Measurements from ENCODE around the gene NAP1L2.
"Not testable (repeated sequence)": the region's sequence is repeated elsewhere in the genome, so short reads cannot be mapped to it uniquely, and the experiment has no call there.

NAP1L2 gene, protein sequence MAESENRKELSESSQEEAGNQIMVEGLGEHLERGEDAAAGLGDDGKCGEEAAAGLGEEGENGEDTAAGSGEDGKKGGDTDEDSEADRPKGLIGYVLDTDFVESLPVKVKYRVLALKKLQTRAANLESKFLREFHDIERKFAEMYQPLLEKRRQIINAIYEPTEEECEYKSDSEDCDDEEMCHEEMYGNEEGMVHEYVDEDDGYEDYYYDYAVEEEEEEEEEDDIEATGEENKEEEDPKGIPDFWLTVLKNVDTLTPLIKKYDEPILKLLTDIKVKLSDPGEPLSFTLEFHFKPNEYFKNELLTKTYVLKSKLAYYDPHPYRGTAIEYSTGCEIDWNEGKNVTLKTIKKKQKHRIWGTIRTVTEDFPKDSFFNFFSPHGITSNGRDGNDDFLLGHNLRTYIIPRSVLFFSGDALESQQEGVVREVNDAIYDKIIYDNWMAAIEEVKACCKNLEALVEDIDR

DNA sequence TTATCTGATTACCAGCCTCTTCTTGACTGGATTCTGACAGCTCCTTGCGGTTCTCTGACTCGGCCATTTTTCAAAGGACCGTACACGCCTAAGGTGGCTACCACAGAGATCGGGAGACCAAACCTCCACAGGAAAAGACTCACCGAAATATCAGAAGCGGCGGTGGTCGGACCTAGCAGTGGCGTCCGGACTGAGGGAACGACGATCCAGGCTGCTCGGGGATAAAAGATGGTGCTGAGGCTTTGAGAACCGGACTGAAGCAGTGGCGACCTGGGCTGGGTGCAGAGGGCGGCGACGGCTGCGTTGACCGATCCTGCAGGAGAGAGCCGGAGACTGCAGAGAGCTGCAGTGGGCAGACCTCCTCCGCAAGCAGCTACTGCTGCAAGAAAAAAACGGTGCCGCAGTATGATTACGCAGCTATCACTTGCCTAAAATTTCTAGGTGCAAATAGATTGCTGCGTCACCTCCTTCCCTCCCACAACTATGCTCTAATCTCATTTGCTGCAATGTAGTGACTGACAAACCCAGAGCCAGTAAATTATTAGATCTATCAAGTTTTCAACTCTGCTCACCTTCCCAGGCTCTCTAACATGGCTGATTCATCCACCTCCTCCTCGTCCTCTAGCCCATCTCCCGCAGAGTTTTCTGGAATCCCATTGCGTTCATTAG lies at the start of gene NAP1L2:
Gene NAP1L2, minus strand, starts transcription at position 426 of the 669 bp plus-strand sequence. Its CDS starts 359 bp downstream, at position 67.
- Histone ChIP-seq H3K27me3 (replicated peaks; ENCODE audit: control insufficient read depth, insufficient read depth, low read length) (peaks cover 31% of the 10 kb centered on the region), H3K4me1 (ENCODE audit: control insufficient read depth, insufficient read depth, low read length) (no peaks in the 10 kb centered on the region), H3K9ac (ENCODE audit: low read length) (no peak within 1 kb of the TSS), H3K4me3 (ENCODE audit: low read length) (peak within 1 kb of the TSS; percentile 77), H3K36me3 (ENCODE audit: control insufficient read depth, insufficient read depth, low read length, severe bottlenecking) (no peaks in the 10 kb centered on the region), H3K9me3 (ENCODE audit: control insufficient read depth, low read length) (peaks cover 10% of the 10 kb centered on the region)
- DNase-seq (ENCODE audit: low read depth): peak; percentile 8

DNA sequence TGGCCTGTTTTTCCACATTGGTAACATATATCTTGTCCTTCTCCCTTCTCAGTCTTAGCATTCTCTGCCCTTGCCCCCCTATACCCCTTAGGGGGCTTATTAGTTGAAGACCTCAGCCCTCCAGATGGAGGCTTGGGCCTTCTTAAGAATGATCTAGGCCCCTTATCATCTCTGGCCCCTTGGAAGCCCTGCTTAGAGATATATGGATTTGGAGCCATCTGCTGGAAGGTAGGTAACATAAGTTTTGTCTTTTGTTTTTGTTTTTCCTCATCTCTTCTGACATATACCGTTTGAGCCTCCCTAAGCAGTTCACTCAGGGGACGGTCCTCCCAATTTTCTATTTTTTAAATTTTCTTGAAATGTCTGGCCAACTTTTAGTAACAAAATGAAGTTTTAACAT lies 48.3 kb upstream of the NAP1L2 start:
- H3K4me1 ChIP-seq (ENCODE audit: control insufficient read depth, insufficient read depth, low read length): no peaks in the 10 kb centered on the region
- H3K9me3 ChIP-seq (ENCODE audit: control insufficient read depth, low read length): peaks cover 2% of the 10 kb centered on the region
- H3K36me3 ChIP-seq (ENCODE audit: control insufficient read depth, insufficient read depth, low read length, severe bottlenecking): no peaks in the 10 kb centered on the region
- H3K4me3 ChIP-seq (ENCODE audit: low read length): no peak overlapping the region
- DNase-seq (ENCODE audit: low read depth): peak; percentile 10
- H3K9ac ChIP-seq (ENCODE audit: low read length): no peak overlapping the region
- peaks cover 17% of the 10 kb centered on the region for H3K27me3 ChIP-seq (replicated peaks; ENCODE audit: control insufficient read depth, insufficient read depth, low read length)

DNA sequence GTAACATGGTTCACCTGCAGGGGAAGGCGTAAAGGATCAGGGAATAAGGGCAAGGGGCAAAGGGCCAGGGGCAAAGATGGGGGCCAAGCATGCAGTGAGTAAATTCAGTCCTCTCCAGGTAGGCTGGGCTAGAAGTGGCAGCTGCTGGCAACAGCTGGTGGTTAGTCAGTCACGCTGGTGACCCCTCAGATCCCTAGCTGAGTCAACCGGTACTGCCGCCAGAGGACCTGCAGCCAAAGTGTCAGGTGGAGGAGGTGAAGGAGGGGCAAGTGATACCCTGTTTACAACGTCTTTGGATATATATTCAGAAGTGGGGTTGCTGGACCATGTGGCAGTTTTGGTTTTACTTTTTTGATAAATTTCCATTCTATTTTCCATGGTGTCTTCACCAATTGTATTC lies 24.6 kb upstream of the NAP1L2 start:
- DNase-seq (ENCODE audit: low read depth): no peak
- Histone ChIP-seq H3K4me3 (ENCODE audit: low read length) (no peak overlapping the region), H3K9ac (ENCODE audit: low read length) (no peak overlapping the region), H3K9me3 (ENCODE audit: control insufficient read depth, low read length) (peaks cover 2% of the 10 kb centered on the region), H3K36me3 (ENCODE audit: control insufficient read depth, insufficient read depth, low read length, severe bottlenecking) (no peaks in the 10 kb centered on the region), H3K4me1 (ENCODE audit: control insufficient read depth, insufficient read depth, low read length) (no peaks in the 10 kb centered on the region), H3K27me3 (replicated peaks; ENCODE audit: control insufficient read depth, insufficient read depth, low read length) (no peaks in the 10 kb centered on the region)

DNA sequence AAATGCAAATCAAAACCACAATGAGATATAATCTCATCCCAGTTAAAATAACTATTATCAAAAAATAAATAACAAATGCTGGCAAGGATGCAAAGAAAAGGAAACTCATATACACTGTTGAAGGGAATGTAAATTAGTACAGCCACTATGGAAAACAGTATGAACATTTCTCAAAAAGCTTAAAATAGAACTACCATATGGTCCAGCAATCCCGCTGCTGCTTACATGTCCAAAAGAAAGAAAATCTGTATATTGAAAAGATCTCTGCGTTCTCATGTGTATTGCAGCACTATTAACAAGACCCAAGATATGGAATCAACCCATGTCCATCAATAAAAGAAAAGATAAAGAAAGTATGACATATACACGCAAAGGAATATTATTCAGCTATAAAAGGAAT lies 3.0 kb upstream of the NAP1L2 start:
- Histone ChIP-seq H3K9ac (ENCODE audit: low read length) (no peak overlapping the region), H3K36me3 (ENCODE audit: control insufficient read depth, insufficient read depth, low read length, severe bottlenecking) (no peaks in the 10 kb centered on the region), H3K4me3 (ENCODE audit: low read length) (no peak overlapping the region), H3K27me3 (replicated peaks; ENCODE audit: control insufficient read depth, insufficient read depth, low read length) (peaks cover 19% of the 10 kb centered on the region), H3K9me3 (ENCODE audit: control insufficient read depth, low read length) (peaks cover 24% of the 10 kb centered on the region), H3K4me1 (ENCODE audit: control insufficient read depth, insufficient read depth, low read length) (no peaks in the 10 kb centered on the region)
- DNase-seq (ENCODE audit: low read depth): no peak

DNA sequence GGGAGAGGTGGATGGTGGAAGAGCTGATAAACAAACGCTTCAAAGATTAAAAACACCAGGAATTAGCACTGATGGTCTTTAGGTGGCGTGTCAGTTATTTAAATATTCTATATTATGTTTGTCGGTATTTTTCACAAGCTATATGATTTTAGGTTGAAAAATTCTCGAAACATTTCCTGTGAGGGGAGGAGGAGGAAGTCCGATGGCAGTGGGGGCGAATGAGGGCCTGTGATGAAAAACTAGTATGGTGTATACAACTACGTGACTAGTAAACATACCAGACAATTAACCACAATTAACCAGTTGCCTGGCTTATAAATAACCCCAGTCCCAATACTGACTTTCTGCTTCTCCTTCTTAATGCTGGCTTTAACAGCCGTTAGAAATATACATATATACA lies 595 bp upstream of the NAP1L2 start:
- H3K27me3 ChIP-seq (replicated peaks; ENCODE audit: control insufficient read depth, insufficient read depth, low read length): peaks cover 31% of the 10 kb centered on the region
- no peaks in the 10 kb centered on the region for H3K4me1 ChIP-seq (ENCODE audit: control insufficient read depth, insufficient read depth, low read length)
- peak overlapping the region; percentile 77 for H3K4me3 ChIP-seq (ENCODE audit: low read length)
- no peak overlapping the region for H3K9ac ChIP-seq (ENCODE audit: low read length)
- H3K36me3 ChIP-seq (ENCODE audit: control insufficient read depth, insufficient read depth, low read length, severe bottlenecking): no peaks in the 10 kb centered on the region
- peaks cover 16% of the 10 kb centered on the region for H3K9me3 ChIP-seq (ENCODE audit: control insufficient read depth, low read length)
- DNase-seq (ENCODE audit: low read depth): no peak

DNA sequence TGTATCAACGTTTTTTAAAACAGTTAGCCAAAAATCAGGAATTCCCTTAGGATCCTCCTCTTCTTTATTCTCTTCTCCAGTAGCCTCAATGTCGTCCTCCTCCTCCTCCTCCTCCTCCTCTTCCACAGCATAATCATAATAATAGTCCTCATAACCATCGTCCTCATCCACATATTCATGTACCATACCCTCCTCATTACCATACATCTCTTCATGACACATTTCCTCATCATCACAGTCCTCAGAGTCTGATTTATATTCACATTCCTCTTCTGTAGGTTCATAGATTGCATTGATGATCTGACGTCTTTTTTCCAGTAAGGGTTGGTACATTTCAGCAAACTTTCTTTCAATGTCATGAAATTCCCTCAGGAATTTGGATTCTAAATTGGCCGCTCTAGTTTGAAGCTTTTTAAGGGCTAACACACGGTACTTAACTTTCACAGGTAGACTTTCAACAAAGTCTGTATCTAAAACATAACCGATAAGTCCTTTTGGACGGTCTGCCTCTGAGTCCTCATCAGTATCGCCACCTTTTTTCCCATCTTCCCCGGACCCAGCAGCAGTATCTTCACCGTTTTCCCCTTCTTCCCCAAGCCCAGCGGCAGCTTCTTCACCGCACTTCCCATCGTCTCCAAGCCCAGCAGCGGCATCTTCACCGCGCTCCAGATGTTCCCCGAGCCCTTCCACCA lies 771 bp downstream of the NAP1L2 start:
- Histone ChIP-seq H3K9me3 (ENCODE audit: control insufficient read depth, low read length) (peaks cover 4% of the 10 kb centered on the region), H3K9ac (ENCODE audit: low read length) (no peak overlapping the region), H3K36me3 (ENCODE audit: control insufficient read depth, insufficient read depth, low read length, severe bottlenecking) (no peaks in the 10 kb centered on the region), H3K4me1 (ENCODE audit: control insufficient read depth, insufficient read depth, low read length) (no peaks in the 10 kb centered on the region), H3K27me3 (replicated peaks; ENCODE audit: control insufficient read depth, insufficient read depth, low read length) (peaks cover 31% of the 10 kb centered on the region), H3K4me3 (ENCODE audit: low read length) (peak overlapping the region; percentile 77)
- peak; percentile 1 for DNase-seq (ENCODE audit: low read depth)

DNA sequence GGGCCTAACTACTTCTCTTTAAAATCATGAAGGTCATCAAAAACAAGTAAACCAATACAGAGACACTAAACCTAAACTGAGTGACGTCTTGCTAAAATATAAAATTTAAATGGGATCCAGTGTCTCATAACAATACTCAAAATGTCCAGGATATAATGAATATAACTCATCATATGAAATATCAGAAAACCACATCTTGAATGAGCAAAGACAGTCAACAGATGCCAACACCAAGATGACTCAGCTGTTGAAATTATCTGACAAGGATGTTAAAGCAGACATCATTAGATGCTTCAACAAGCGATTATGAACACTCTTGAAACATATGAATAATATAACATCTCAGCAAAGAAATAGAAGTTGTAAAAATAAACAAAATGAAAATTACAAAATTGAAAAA lies 8.3 kb downstream of the NAP1L2 start:
- H3K4me1 ChIP-seq (ENCODE audit: control insufficient read depth, insufficient read depth, low read length): no peaks in the 10 kb centered on the region
- H3K36me3 ChIP-seq (ENCODE audit: control insufficient read depth, insufficient read depth, low read length, severe bottlenecking): no peaks in the 10 kb centered on the region
- H3K9ac ChIP-seq (ENCODE audit: low read length): no peak overlapping the region
- no peak for DNase-seq (ENCODE audit: low read depth)
- H3K27me3 ChIP-seq (replicated peaks; ENCODE audit: control insufficient read depth, insufficient read depth, low read length): peaks cover 11% of the 10 kb centered on the region
- peaks cover 14% of the 10 kb centered on the region for H3K9me3 ChIP-seq (ENCODE audit: control insufficient read depth, low read length)
- H3K4me3 ChIP-seq (ENCODE audit: low read length): no peak overlapping the region

DNA sequence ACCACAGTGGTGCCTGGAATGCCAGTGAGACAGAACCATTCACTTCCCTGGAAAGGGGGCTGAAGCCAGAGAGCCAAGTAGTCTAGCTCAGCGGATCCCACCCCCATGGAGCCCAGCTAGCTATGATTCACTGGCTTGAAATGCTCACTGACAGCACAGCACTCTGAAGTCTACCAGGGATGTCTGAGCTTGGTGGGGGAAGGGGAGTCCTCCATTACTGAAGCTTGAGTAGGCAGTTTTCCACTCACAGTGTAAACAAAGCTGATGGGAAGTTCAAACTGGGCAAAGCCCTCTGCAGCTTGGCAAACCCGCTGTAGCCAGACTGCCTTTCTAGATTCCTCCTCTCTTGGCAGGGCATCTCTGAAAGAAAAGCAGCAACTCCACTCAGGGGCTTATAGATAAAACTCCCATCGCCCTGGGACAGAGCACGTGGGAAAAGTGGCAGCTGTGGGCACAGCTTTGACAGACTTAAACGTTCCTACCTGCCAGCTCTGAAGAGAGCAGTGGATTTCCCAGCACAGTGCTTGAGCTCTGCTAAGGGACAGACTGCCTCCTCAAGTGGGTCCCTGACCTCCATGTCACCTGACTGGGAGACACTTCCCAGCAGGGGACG lies 32.0 kb downstream of the NAP1L2 start:
- no peak for DNase-seq (ENCODE audit: low read depth)
- H3K4me3 ChIP-seq (ENCODE audit: low read length): no peak overlapping the region

DNA sequence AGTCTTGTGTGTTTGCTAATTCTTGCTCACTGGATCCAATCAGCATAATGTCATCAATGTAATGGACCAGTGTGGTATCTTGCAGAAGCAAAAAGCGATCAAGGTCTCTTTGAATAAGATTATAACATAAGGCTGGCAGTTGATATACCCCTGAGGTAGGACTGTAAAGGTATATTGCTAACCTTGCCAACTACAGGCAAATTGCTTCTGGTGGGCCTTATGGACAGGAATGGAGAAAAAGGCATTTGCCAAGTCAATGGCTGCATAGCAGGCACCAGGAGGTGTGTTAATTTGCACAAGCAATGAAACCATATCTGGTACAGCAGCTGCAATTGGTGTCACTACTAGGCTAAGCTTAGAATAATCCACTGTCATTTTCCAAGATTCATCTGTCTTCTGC lies 45.7 kb downstream of the NAP1L2 start:
- H3K27me3 ChIP-seq (replicated peaks; ENCODE audit: control insufficient read depth, insufficient read depth, low read length); H3K4me3 ChIP-seq (ENCODE audit: low read length); H3K4me1 ChIP-seq (ENCODE audit: control insufficient read depth, insufficient read depth, low read length); DNase-seq (ENCODE audit: low read depth); H3K36me3 ChIP-seq (ENCODE audit: control insufficient read depth, insufficient read depth, low read length, severe bottlenecking); H3K9ac ChIP-seq (ENCODE audit: low read length): not testable (repeated sequence)
- H3K9me3 ChIP-seq (ENCODE audit: control insufficient read depth, low read length): peaks cover 25% of the 10 kb centered on the region

More for the DNA sequence above, 32.0 kb downstream of the NAP1L2 start:
- H3K9me3 ChIP-seq (ENCODE audit: control insufficient read depth, low read length): peaks cover 8% of the 10 kb centered on the region
- no peaks in the 10 kb centered on the region for H3K27me3 ChIP-seq (replicated peaks; ENCODE audit: control insufficient read depth, insufficient read depth, low read length)
- H3K4me1 ChIP-seq (ENCODE audit: control insufficient read depth, insufficient read depth, low read length): no peaks in the 10 kb centered on the region
- H3K9ac ChIP-seq (ENCODE audit: low read length): no peak overlapping the region
- no peaks in the 10 kb centered on the region for H3K36me3 ChIP-seq (ENCODE audit: control insufficient read depth, insufficient read depth, low read length, severe bottlenecking)

Data from adipocyte (in vitro differentiated cells).